ENCODE measurements around the gene IL1RAPL1.

- no peak for TF ChIP-seq CTCF (IDR thresholded peaks at IDR 0.05)
- no peak for TF ChIP-seq EP300 (IDR thresholded peaks at IDR 0.05)
Observed at GRCh38 chrX:29281078-29281742, 694.0 kb downstream of the IL1RAPL1 start.

Data from esophagus muscularis mucosa (tissue), 3 donors.